Umbilical cord (tissue), 2 donors: ENCODE measurements around the gene TBC1D23. TPM values are rescaled to one million over a fixed set of nuclear protein-coding genes. Genes with fewer than 3 reads are reported as not detected.
"Not testable (repeated sequence)": the region's sequence is repeated elsewhere in the genome, so short reads cannot be mapped to it uniquely, and the experiment has no call there.

ENCODE experiments used
- DNase-seq: peaks from one replicate; pipeline ENCODE4 v3.0.0-alpha.2; 2015; ENCODE audit warnings: low spot score
- total RNA-seq: library from RNA; depleted of rRNA; stranded (reverse); fragments of >200 nt; gene quantifications from one replicate; pipeline ENCODE4 v1.2.3, GENCODE V29; 2014; ENCODE audit warnings: low replicate concordance; ENCODE audit not compliant: insufficient read depth

TBC1D23 gene
- total RNA-seq, 1 donor from 2014 or later: 67.4 TPM

DNA sequence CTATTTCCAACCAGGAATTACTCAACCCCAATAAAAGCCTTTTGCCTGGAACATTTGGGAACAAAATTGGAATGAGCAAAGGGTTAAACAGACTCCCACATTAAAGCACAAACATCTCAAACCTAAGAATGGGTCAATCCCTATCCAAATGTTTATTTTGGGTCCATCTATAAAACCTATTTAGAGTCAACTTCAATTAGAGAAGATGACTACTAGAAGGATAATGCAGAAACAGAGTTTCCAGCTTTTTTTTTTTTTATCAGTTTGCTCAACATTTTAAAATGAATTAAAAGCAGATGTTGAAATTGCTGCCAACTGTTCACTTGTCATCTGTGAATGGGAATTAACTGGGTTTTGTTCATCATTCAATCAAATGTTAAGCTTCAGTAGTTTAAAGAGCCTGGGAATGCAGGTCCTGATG lies 4.1 kb upstream of the TBC1D23 start:
- DNase-seq: no peak

DNA sequence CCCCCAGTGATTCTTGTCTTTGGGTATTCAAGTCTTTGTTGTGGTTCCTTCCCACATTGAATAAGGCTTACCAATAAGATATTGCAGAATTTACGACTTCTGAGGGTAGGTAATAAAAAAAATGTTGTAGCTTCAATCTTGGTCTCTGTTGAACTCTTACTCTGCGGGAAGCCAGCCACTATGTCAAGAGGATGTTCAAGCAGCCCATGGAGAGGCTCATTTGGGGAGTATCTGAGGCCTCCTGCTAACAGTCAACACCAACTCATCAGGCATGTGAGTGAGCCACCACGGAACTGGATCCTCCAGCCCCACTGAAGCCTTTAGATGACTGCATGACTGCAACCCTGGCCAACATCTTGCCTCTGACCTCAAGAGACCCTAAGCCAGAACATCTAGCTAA lies 3.2 kb upstream of the TBC1D23 start:
- no peak for DNase-seq

DNA sequence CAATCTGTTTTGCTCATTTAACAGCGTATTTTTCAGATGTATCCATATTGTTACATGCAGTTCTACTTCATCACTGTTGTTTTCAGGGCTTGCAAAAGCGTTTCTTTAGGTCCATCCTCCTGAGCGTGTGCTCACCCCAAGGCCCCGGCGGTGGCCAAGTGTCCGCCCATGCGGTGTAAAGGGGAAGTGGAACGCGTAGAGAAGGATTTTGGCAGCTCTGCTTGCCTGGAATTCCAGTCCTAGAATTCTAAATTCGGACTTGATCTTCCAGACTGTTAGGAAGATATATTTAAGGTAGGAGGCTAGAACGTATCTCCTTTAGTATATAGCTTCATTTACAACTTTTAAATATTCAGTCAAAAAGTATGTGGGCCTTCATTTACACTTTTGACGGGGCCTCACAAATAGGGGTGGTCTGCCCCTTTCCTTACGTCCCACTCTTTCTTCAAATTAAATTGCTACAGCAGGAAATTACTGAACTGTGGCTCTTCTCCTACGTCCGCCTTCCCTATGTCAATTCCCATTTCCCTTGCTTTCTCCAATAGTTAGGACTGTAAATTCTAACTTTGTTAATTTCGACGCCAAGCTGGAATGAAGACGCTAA lies 609 bp upstream of the TBC1D23 start:
- DNase-seq: peak; percentile 73

DNA sequence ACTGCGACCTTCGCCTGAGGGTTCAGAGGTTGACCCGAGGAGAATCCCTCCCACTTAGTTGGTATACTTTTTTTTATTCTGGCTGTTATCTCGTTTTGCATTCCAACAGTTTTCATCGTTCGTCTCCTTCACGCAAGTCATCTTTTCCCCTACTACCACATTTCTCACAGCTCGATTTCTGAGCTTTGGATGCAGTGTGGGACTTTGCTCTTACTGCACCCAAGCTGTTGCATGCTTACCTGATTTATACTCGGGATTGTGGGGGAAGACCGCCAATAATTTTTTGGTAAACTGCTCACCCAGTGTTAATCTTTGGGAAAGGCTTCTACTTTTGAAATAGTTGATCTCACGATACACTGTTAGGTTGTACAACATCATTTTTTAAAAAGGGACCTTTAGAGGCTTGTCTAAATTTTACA lies 702 bp downstream of the TBC1D23 start:
- DNase-seq: no peak

DNA sequence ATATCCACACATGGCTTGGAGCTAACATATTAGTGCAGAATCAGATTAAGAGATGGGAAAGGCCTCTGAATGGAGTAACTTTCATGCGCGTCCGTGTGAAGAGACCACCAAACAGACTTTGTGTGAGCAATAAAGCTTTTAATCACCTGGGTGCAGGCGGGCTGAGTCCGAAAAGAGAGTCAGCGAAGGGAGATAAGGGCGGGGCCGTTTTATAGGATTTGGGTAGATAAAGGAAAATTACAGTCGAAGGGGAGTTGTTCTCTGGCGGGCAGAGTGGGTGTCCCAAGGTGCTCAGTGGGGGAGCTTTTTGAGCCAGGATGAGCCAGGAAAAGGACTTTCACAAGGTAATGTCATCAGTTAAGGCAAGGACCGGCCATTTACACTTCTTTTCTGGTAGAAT lies 2.1 kb downstream of the TBC1D23 start:
- DNase-seq: not testable (repeated sequence)

DNA sequence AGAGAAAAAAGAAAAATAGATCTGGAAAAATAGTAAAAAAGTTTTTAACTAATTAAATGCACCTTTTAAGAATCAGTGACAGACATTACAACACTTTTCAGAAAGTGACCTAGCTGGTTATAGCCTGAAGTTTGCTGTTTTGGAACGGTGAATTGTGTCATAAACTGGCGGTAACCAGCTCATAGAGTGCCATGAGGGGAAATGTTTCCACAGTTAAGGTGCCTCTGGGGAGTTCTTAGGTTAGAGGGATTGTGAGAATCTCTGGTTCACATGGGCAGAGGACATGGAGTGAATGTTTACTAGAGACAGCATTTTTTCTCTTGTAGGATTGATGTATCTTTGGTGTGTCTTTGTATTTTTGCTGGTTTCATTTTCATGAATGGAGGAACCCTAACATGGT lies 2.8 kb downstream of the TBC1D23 start:
- no peak for DNase-seq

DNA sequence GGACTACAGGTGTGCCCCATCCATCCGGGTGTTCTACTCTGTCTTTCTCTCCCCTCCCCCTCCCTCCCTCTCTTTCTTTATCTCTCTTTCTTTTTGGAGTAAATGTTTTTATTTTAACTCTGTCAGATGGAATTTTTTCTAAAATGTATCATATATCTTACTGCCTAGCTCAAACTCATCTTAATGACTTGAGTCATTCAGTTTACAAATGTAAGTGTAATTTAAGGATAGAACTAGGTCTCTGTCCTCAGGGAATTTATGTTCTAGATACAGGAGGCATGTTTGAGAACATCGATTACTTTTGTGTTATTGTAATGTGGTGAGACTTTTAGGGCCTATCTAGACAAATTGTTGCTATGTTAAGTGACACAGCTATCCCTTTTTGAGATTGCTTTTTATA lies 3.5 kb downstream of the TBC1D23 start:
- DNase-seq: no peak

DNA sequence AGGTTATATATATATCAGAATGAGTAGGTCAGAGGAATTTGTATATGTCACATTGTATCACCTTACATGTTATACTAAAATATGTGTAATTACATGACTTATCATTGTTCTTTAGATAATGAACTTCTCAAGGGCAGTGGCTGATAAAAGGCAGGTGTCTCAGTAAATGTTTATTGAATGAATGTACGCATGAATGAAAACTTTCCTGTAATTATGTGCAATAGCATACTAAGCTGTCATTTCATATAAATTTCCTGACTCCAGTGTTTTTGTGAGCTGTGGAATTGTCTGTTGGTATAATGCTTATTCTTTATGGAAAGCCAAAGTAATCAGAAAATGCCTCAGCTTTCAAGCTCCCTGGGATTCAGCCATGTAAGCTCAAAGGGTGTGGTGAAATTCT lies 4.2 kb downstream of the TBC1D23 start:
- DNase-seq: no peak

DNA sequence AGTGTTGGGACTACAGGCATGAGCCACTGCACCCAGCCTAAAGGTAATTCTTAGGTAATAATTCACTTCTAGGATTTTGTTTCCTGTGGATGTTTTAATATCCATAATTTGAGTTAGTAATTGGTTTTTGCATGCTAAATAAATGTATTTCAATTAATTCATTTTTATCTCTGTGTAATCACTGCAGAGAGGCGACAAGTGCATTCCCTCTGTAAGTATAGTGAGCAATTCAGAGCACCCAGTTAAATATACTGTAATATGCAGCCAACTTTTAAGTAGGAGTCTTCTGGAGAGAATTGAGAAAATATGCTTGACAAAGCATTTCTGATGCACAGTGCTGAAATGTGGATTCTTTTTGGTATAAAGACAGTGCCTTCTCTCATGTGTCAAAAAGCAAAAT lies 5.7 kb downstream of the TBC1D23 start:
- no peak for DNase-seq

DNA sequence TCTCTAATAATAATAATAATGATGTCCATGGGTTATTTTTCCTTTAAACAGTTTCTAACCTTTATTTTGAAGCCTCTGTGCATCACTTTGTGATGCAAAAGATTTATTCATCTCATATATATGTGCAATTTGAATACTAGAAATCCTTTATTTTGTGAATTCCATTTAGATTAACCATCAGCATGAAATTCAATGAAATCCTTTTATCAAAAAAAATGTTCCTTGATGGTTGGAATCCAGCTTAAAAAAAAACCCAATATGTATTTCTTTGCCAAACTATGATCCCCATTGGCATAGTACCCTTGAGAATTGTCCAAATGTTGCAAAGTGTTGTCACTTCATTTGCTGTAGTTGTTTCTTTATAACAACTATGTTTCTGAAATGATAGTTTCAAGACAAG lies 7.4 kb downstream of the TBC1D23 start:
- DNase-seq: no peak

DNA sequence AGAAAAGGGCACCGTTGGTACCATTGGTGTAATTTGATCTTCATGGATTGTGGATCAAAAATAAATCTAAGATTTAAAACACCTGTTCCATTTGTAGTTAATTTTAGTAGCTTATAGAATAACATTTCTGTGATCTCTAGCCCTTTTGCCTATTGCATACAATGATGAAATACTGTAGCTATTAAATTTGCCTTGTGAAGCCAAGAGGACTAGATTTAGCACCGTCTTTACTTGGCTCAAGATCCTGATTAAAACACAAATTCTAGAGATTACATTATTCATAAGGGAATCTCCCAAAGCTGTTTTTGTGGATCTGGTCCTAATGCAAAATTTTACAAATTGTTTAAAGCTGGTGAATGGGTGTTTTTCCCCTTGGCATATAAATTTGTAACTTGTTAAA lies 8.2 kb downstream of the TBC1D23 start:
- DNase-seq: no peak

DNA sequence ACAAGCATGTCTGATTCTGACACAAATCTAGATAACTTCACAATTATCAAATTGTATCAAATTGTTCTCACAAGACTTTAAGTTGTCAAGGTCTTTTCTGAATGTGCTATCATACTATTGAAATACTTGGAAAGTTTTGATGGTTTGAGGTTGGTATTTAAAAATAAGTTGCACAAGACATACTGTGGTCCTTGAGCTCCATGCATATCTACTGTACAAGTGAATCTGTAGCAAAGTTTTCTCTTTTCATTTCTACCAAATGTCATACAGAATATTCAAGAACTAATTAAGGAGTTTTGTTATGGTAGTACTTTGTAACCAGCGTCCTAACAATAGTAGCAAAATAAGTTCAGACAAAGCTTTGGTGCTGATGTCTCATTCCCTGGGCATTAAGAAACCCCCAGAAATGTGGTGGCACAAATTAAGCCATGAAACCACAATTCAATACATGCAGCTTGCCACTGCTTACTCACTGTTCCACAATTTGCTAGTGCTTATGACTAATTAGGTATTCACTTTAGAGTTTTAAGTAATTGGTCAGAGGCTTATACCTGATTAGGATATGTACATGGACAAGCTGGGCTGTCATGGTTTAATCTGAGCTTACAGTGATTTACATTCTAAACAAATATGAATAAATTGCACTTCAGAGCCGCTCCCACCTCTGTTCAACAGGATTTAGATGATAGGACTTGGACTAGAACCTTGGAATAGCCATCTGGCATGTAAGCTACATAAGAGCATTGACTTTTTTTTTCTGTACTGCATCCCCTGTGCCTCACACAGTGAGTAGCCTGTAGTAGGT lies 8.8 kb downstream of the TBC1D23 start:
- DNase-seq: no peak

DNA sequence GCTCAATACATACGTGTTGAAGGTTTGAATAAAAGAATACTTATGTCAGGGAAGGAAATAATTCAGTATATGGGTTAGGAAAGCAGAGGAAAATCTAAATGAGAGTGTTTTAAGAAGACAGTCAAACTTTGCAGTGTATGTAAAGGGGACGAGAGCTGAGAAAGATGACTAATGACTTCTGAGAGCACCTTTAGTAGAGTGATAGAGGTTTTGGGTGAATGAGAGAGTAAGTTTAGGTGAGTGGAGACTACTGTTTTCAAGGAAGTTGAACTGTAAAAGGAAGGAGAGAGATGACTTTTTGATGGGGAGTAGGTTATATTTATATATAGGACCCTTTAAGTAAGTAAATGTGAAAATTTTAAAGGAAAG lies 9.4 kb downstream of the TBC1D23 start:
- DNase-seq: no peak

DNA sequence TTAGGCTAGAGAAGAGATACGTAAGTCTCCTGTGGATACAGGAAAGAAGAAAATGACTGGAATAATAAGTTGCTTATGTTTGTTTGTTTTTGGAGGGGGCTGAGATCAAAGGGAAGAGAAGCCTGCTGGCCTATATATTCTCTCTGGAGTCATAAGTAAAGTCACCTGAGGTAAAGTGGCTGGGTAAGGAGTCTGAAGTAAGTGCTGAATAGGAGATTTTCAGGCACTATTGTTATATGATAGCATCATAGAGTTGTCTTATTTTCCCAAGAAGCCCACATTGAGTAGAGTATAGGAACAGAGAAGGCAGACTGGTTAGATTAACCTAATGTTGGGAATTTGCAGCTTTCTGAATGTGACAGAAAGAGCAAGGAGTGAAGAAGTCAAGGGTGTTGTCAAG lies 10.7 kb downstream of the TBC1D23 start:
- no peak for DNase-seq

DNA sequence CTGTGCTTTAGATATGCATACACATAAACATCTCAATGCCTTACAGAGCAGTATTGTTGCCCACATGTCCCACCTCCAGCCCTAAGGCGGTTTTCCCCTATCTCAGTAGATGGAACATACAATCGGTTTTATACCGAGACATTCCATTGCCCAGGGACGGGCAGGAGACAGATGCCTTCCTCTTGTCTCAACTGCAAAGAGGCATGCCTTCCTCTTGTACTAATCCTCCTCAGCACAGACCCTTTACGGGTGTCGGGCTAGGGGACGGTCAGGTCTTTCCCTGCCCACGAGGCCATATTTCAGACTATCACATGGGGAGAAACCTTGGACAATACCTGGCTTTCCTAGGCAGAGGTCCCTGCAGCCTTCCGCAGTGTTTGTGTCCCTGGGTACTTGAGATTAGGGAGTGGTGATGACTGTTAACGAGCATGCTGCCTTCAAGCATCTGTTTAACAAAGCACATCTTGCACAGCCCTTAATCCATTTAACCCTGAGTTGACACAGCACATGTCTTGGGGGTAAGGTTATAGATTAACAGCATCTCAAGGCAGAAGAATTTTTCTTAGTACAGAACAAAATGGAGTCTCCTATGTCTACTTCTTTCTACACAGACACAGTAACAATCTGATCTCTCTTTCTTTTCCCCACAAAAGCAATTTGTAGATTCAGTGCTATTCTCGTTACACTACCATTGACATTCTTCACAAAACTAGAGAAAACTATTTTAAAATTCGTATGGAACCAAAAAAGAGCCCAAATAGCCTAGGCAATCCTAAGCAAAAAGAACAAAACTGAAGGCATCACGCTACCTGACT lies 12.2 kb downstream of the TBC1D23 start:
- not testable (repeated sequence) for DNase-seq

DNA sequence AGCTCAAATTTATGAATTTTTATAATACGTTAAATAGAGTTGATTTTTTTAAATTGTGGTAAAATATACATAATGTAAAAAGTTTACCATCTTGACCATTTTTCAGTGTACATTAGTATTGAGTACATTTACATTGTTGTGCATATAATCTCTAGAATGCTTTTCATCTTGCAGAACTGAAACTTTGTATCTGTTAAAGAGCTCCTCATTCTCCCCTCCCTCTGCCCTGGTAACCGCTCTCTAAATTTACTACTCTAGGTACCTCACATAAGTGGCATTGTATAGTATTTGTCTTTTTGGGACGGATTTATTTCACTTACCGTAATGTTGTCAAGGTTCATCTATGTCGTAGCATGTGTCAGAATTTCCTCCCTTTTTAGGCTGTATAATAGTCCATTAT lies 13.6 kb downstream of the TBC1D23 start:
- no peak for DNase-seq

DNA sequence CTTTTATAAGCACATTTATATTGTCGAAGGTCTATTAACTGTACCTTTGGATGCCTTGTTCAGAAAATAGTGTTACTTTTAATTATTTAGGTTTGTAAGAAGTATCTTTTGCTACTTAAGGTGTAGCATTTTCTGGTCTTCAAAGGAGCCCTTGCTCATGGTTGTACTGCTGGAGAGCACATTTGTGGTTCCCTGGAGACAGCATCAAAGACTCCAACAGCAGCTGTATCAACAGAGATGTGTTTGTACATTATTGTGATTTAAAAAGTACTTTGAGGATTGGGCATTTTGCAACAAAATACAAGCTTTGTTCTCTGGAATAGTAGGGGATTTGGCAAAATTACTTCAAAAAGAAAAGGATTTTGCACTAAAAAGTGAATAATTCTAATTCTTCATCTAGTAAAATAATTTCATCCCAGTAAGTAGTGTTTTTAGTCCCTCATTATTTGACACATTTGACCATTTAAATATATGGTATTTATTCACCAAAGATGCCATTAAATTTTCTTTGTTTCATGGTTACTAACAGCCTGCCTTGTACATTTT lies 16.5 kb downstream of the TBC1D23 start:
- DNase-seq: no peak

DNA sequence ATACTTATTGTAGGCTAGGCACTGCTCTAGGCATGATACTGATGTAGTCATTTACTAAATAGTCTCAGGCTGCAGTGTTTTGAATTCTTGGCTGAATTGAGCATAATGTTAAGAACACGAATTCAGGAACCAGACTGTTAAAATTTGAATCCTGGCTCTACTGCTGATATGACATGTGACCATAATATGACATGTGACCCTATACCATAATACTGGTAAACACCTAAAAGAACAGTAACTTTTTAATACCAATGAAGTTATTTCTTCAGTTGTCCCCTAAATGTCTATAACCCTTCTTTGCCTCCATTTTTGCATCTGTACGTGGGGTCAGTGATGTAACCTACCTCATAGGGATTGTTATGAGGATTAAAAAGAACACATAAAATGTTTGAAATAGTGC lies 18.1 kb downstream of the TBC1D23 start:
- DNase-seq: no peak

DNA sequence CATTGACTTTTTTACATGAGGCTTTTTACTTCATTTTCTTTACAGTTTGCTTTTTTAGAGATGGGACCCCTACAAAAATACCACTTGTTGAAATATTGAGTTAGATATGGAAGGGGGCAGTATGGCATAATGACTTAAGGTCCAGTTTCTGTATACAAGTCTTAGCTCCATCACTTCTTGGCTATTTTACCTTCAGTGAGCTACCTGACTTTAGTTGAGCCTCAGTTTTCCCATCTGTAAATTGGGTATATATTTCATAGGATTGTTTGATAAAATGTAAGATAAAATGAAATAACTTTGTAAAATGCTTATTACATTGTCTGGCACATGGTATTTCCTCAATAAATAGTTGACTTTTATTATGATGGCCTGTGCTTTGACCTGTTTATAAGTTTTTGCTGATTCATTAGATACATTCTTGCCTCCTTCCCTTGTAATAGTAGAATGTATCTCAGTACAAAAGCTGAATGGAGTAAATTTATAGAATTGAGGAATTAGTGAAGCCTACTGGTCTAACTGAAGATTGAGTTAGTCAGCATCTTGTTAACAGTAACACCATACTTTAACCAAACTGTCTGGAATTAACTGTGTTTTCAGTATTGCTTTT lies 27.6 kb downstream of the TBC1D23 start:
- DNase-seq: no peak

DNA sequence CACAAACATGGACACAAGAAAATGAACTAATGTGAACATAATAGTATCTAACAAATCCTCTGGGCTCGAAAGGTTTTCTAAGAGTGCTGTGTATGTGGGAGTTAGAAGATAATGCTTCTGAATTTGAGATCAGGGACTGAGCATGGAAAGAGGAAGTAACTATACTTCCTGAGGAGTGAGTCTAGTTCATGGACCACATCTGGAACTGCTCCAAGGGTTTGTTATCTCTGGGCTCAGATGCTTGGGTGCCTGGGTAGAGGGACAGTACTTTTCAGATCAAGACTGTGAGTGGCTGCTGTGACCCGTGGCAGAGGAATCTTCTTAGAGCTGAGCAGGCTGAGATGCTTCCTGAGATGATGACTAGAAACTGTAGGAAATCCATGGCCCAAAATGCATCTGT lies 28.5 kb downstream of the TBC1D23 start:
- DNase-seq: no peak

DNA sequence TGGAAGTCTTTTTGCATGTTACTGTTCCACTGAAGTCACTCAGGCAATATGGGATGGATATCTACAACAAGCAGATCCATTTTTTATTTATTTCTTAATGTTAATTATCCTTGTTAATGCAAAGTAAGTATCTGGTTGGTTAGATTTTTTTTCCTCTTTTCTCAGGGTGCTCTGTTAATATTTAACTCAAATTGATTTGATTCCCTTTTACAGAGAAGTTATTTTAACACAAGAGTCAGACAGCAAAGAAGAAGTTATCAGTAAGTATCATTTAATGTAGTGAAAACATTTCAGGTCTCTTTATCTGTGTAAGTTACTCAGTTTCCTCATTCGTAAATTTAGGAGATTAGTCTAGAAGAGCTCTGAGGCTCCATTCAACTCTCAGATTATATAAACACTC lies 34.3 kb downstream of the TBC1D23 start:
- no peak for DNase-seq

DNA sequence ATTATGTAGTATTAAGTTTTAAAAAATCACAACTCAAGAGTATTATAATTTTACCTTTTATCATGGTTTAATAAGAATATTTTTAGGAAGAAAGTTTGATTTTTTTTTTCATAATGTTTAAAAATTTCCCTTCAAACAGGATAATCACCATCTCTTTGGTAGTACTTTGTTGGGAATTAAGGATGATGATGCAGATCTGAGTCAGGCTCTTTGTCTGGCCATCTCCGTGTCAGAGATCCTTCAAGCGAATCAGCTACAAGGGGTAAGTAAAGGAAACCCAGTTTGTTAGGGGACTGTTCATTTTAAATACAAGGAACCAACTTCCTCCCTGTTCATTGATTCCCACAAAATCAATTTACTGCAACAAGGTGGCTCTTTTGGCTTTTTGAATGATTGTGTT lies 37.0 kb downstream of the TBC1D23 start:
- no peak for DNase-seq
